ENCODE data around the gene SLC17A1.

SLC17A1 gene

GRCh38 chr6:25832307-25832662, 433 bp upstream of the SLC17A1 start:
- no peak for DNase-seq (ENCODE audit: low read depth)

GRCh38 chr6:25830458-25830857, 1.4 kb downstream of the SLC17A1 start:
- DNase-seq (ENCODE audit: low read depth): no peak

GRCh38 chr6:25829375-25829774, 2.5 kb downstream of the SLC17A1 start:
- DNase-seq (ENCODE audit: low read depth): no peak

GRCh38 chr6:25821341-25821740, 10.5 kb downstream of the SLC17A1 start:
- DNase-seq (ENCODE audit: low read depth): no peak

GRCh38 chr6:25816252-25816651, 15.6 kb downstream of the SLC17A1 start:
- no peak for DNase-seq (ENCODE audit: low read depth)

- DNase-seq (ENCODE audit: low read depth): no peak
Measured at GRCh38 chr6:25815194-25815593, 16.7 kb downstream of the SLC17A1 start.

- no peak for DNase-seq (ENCODE audit: low read depth)
Measured at GRCh38 chr6:25804804-25805203, 27.0 kb downstream of the SLC17A1 start.

- DNase-seq (ENCODE audit: low read depth): no peak
Measured at GRCh38 chr6:25801436-25801835, 30.4 kb downstream of the SLC17A1 start.

GRCh38 chr6:25794784-25795183, 37.1 kb downstream of the SLC17A1 start:
- no peak for DNase-seq (ENCODE audit: low read depth)

GRCh38 chr6:25793970-25794369, 37.9 kb downstream of the SLC17A1 start:
- no peak for DNase-seq (ENCODE audit: low read depth)

- DNase-seq (ENCODE audit: low read depth): no peak
Measured at GRCh38 chr6:25792016-25792415, 39.8 kb downstream of the SLC17A1 start.

- no peak for DNase-seq (ENCODE audit: low read depth)
Measured at GRCh38 chr6:25789475-25789874, 42.4 kb downstream of the SLC17A1 start.

- no peak for DNase-seq (ENCODE audit: low read depth)
Measured at GRCh38 chr6:25788305-25788922, 43.4 kb downstream of the SLC17A1 start.

GRCh38 chr6:25787428-25787827, 44.4 kb downstream of the SLC17A1 start:
- DNase-seq (ENCODE audit: low read depth): no peak

GRCh38 chr6:25781134-25781533, 50.7 kb downstream of the SLC17A1 start:
- DNase-seq (ENCODE audit: low read depth): no peak

- no peak for DNase-seq (ENCODE audit: low read depth)
Measured at GRCh38 chr6:25777856-25778649, 53.8 kb downstream of the SLC17A1 start.

GRCh38 chr6:25777031-25777430, 54.8 kb downstream of the SLC17A1 start:
- DNase-seq (ENCODE audit: low read depth): no peak

GRCh38 chr6:25774120-25774715, 57.6 kb downstream of the SLC17A1 start:
- no peak for DNase-seq (ENCODE audit: low read depth)

GRCh38 chr6:25769983-25770382, 61.9 kb downstream of the SLC17A1 start:
- DNase-seq (ENCODE audit: low read depth): no peak

- no peak for DNase-seq (ENCODE audit: low read depth)
Measured at GRCh38 chr6:25768566-25768965, 63.3 kb downstream of the SLC17A1 start.

- DNase-seq (ENCODE audit: low read depth): no peak
Measured at GRCh38 chr6:25764611-25765010, 67.2 kb downstream of the SLC17A1 start.

- DNase-seq (ENCODE audit: low read depth): no peak
Measured at GRCh38 chr6:25757936-25758642, 73.8 kb downstream of the SLC17A1 start.
